ENCODE data around the gene ARSJ. TPM values are rescaled to one million over a fixed set of nuclear protein-coding genes. Genes with fewer than 3 reads are reported as not detected.

Gene ARSJ
- total RNA-seq, 1 donor from 2014 or later, result 3.1 TPM

- Mint-ChIP-seq H3K9me3 (no peaks in the 10 kb centered on the region), H3K27ac (no peak overlapping the region), H3K27me3 (ENCODE audit: low read depth) (no peaks in the 10 kb centered on the region), H3K36me3 (no peaks in the 10 kb centered on the region), H3K4me1 (no peaks in the 10 kb centered on the region), H3K4me3 (no peak overlapping the region)
- DNase-seq (ENCODE audit: low spot score in 2 of 2, unreplicated experiment in 2 of 2), result no peak
- TF ChIP-seq CTCF (IDR thresholded peaks at IDR 0.05; ENCODE audit: unreplicated experiment), result no peak
Measured at GRCh38 chr4:113907559-113907958, 71.9 kb downstream of the ARSJ start.

- Mint-ChIP-seq H3K36me3 (no peaks in the 10 kb centered on the region), H3K27me3 (ENCODE audit: low read depth) (no peaks in the 10 kb centered on the region), H3K4me1 (no peaks in the 10 kb centered on the region), H3K27ac (no peak overlapping the region), H3K9me3 (no peaks in the 10 kb centered on the region), H3K4me3 (no peak overlapping the region)
- no peak for DNase-seq (ENCODE audit: low spot score in 2 of 2, unreplicated experiment in 2 of 2)
- TF ChIP-seq CTCF (IDR thresholded peaks at IDR 0.05; ENCODE audit: unreplicated experiment), result no peak
Measured at GRCh38 chr4:113905301-113905700, 74.1 kb downstream of the ARSJ start.

- Mint-ChIP-seq H3K27ac (no peak overlapping the region), H3K4me3 (no peak overlapping the region), H3K27me3 (ENCODE audit: low read depth) (no peaks in the 10 kb centered on the region), H3K36me3 (no peaks in the 10 kb centered on the region), H3K9me3 (no peaks in the 10 kb centered on the region), H3K4me1 (no peaks in the 10 kb centered on the region)
- DNase-seq (ENCODE audit: low spot score in 2 of 2, unreplicated experiment in 2 of 2), result no peak
- no peak for TF ChIP-seq CTCF (IDR thresholded peaks at IDR 0.05; ENCODE audit: unreplicated experiment)
Measured at GRCh38 chr4:113904877-113905276, 74.6 kb downstream of the ARSJ start.

- no peak for DNase-seq (ENCODE audit: low spot score in 2 of 2, unreplicated experiment in 2 of 2)
- Mint-ChIP-seq H3K36me3 (no peaks in the 10 kb centered on the region), H3K4me3 (no peak overlapping the region), H3K27me3 (ENCODE audit: low read depth) (no peaks in the 10 kb centered on the region), H3K9me3 (no peaks in the 10 kb centered on the region), H3K4me1 (no peaks in the 10 kb centered on the region), H3K27ac (no peak overlapping the region)
- TF ChIP-seq CTCF (IDR thresholded peaks at IDR 0.05; ENCODE audit: unreplicated experiment), result no peak
Measured at GRCh38 chr4:113901994-113902787, 77.3 kb downstream of the ARSJ start.

DNA sequence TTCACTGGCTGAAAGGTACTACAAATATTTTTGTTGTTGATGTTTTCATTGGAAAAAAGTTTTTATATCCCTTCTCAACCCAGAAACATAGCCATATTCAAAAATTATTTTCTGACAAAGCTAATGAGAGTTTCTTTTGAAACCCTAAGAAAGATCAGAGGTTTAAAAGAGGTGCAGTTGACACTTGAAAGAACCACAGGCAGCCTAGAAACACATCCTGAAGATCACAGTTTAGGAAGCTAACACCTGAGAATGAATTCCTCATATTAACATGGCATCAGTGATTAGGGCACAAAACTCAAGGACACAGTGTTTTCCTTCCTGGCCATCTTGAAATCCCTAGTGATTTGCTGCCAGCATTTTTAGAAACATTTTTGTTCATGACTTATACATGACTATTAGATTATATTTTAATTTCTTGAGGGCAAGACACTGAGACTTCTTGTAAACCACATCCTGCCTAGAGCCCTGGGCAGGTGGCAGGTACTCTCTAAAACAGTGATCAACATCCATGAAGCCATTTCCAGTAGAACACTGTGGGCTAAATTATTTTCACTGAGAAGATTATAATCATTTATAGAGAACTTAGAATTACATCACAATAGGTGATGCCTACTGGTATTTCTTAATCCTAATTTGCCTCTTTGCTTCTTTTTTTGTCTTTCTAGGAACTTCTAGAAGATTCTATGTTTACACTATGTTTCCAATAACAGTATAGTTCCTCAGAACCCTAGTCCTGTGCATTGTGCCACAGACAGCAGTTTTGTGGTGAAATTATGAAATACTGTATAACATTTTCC, 80.0 kb downstream of the ARSJ start:
- H3K27me3 Mint-ChIP-seq (ENCODE audit: low read depth), result no peaks in the 10 kb centered on the region
- no peak for TF ChIP-seq CTCF (IDR thresholded peaks at IDR 0.05; ENCODE audit: unreplicated experiment)
- H3K4me1 Mint-ChIP-seq, result no peaks in the 10 kb centered on the region
- peaks cover 4% of the 10 kb centered on the region for H3K9me3 Mint-ChIP-seq
- H3K27ac Mint-ChIP-seq, result no peak overlapping the region
- DNase-seq (ENCODE audit: low spot score in 2 of 2, unreplicated experiment in 2 of 2), result no peak
- no peak overlapping the region for H3K4me3 Mint-ChIP-seq
- H3K36me3 Mint-ChIP-seq, result no peaks in the 10 kb centered on the region

Data from mesothelial cell of epicardium (in vitro differentiated cells).